Endothelial cell of umbilical vein (primary cell): ENCODE measurements around the gene JMJD8. TPM values are rescaled to one million over a fixed set of nuclear protein-coding genes. Genes with fewer than 3 reads are reported as not detected.
"Not testable (repeated sequence)": the region's sequence is repeated elsewhere in the genome, so short reads cannot be mapped to it uniquely, and the experiment has no call there.

Source experiments
- BruUV-seq: library from RNA; stranded (reverse); fragments of 400-500 nt; replicated peaks from 2 replicates; lab custom pipeline; 2021; lab: Mats Ljungman, UMichigan
- CTCF ChIA-PET: fragments of 300-600, 350-600 bp; sonication (Branson Sonifier 250); formaldehyde crosslinking; loops from one replicate; lab custom pipeline; 2021; ENCODE audit warnings: antibody characterized with exemption, inconsistent platforms; lab: Charles Lee
- POLR2A ChIA-PET: fragments of 300-600, 350-600 bp; sonication (Branson Sonifier 250); formaldehyde crosslinking; loops from one replicate; lab custom pipeline; 2021; ENCODE audit warnings: antibody characterized with exemption, inconsistent platforms; lab: Charles Lee
- DNase-seq: peaks from one replicate; pipeline ENCODE4 v3.0.0-alpha.2; 2011; ENCODE audit warnings: low read depth, low spot score
- FAIRE-seq: peaks from 2 replicates; lab custom pipeline; 2011; peaks lifted over from hg19 to GRCh38; lab: Jason Lieb, UNC
- H2AFZ ChIP-seq: 2 replicates; pipeline ENCODE4 v1.6.0; 2012; ENCODE audit warnings: low read depth, low read length, control low read depth, inconsistent platforms
- H3K27ac ChIP-seq: 2 replicates; pipeline ENCODE4 v1.5.1; 2011; ENCODE audit warnings: low read depth, mild to moderate bottlenecking, control low read depth, low read length, moderate library complexity; ENCODE audit not compliant: insufficient read depth
- H3K27me3 ChIP-seq, 2 experiments: 2 replicates each; pipeline versions ENCODE4 v1.6.0 to v1.6.1; 2011; ENCODE audit warnings: low read length in 2 of 2, mixed read lengths in 1 of 2; ENCODE audit not compliant: control insufficient read depth in 2 of 2, insufficient read depth in 2 of 2
- H3K36me3 ChIP-seq, 2 experiments: 2 replicates in 1 of 2; 3 replicates in 1 of 2; pipeline ENCODE4 v1.5.1; 2011; ENCODE audit warnings: low read length in 2 of 2, mild to moderate bottlenecking in 1 of 2, moderate library complexity in 1 of 2; ENCODE audit not compliant: control insufficient read depth in 2 of 2, insufficient read depth in 2 of 2; ENCODE audit errors: extremely low read depth in 1 of 2
- H3K4me1 ChIP-seq: 3 replicates; pipeline ENCODE4 v1.5.1; 2011; ENCODE audit warnings: mild to moderate bottlenecking, low read length; ENCODE audit not compliant: control insufficient read depth, insufficient read depth; ENCODE audit errors: extremely low read depth
- H3K4me2 ChIP-seq: 2 replicates; pipeline ENCODE4 v1.6.1; 2011; ENCODE audit warnings: low read length, control low read depth, mixed read lengths; ENCODE audit not compliant: insufficient read depth
- H3K4me3 ChIP-seq, 3 experiments: fragments of 200-600 bp in 1 of 3; sonication (generic), shearing (Covaris generic) in 1 of 3; replicated peaks in 1 of 3; 2 replicates each; pipeline ENCODE4 v1.5.1; 2011 to 2016; ENCODE audit warnings: control low read depth in 3 of 3, low read length in 3 of 3, mild to moderate bottlenecking in 2 of 3, inconsistent platforms in 1 of 3, low read depth in 1 of 3, moderate library complexity in 1 of 3; ENCODE audit not compliant: insufficient read depth in 1 of 3
- H3K79me2 ChIP-seq: 2 replicates; pipeline ENCODE4 v1.6.0; 2012; ENCODE audit warnings: low read length, inconsistent platforms; ENCODE audit not compliant: control insufficient read depth, insufficient read depth
- H3K9ac ChIP-seq: replicated peaks from 2 replicates; pipeline ENCODE3; 2011; ENCODE audit warnings: low read length, control low read depth; ENCODE audit not compliant: insufficient read depth; ENCODE audit errors: extremely low read depth
- H3K9me1 ChIP-seq: replicated peaks from 3 replicates; pipeline ENCODE4 v1.6.0; 2011; ENCODE audit warnings: mild to moderate bottlenecking, low read length; ENCODE audit not compliant: control insufficient read depth, insufficient read depth; ENCODE audit errors: extremely low read depth
- H3K9me3 ChIP-seq: replicated peaks from 2 replicates; pipeline ENCODE4 v1.5.1; 2012; ENCODE audit warnings: low read length, inconsistent platforms; ENCODE audit not compliant: control insufficient read depth, insufficient read depth
- H4K20me1 ChIP-seq: replicated peaks from 2 replicates; pipeline ENCODE3; 2011; ENCODE audit warnings: mild to moderate bottlenecking, low read length; ENCODE audit not compliant: control insufficient read depth, insufficient read depth; ENCODE audit errors: extremely low read depth
- CTCF ChIP-seq, 2 donors: IDR thresholded peaks; 1 replicate in 1 of 2; 2 replicates in 1 of 2; pipeline ENCODE4 v1.5.1; 2011; ENCODE audit warnings: low read length in 2 of 2, mild to moderate bottlenecking in 2 of 2, moderate library complexity in 2 of 2, control low read depth in 1 of 2, inconsistent platforms in 1 of 2, low read depth in 1 of 2; ENCODE audit not compliant: insufficient read depth in 1 of 2; ENCODE audit errors: extremely low read depth in 1 of 2
- EZH2 ChIP-seq: IDR thresholded peaks from 2 replicates; pipeline ENCODE4 v1.6.1; 2012; ENCODE audit warnings: borderline replicate concordance, low read depth, mild to moderate bottlenecking, moderate library complexity, low read length, inconsistent platforms; ENCODE audit not compliant: severe bottlenecking
- FOS ChIP-seq: IDR thresholded peaks from 2 replicates; pipeline ENCODE4 v1.6.1; 2011; ENCODE audit warnings: mild to moderate bottlenecking, low read length, moderate library complexity, borderline replicate concordance; ENCODE audit not compliant: insufficient read depth
- GATA2 ChIP-seq: IDR thresholded peaks from 2 replicates; pipeline ENCODE4 v1.7.0; 2011; ENCODE audit warnings: low read depth, mild to moderate bottlenecking, moderate library complexity, mixed read lengths, low read length; ENCODE audit not compliant: insufficient read length, insufficient read depth
- POLR2A ChIP-seq: IDR thresholded peaks from 2 replicates; pipeline ENCODE4 v1.6.1; 2012; ENCODE audit warnings: low read depth, mild to moderate bottlenecking, control low read depth, low read length
- dilution Hi-C: fragments of 300-500 bp; cut with MboI; formaldehyde crosslinking; loops from one replicate; pipeline ENCODE4 v1.15.0; 2019; ENCODE audit warnings: low sequenced_read_pairs; ENCODE audit not compliant: extremely low pct_ligation_motif_present
- intact Hi-C: fragments of 100-400 bp; cut with micrococcal nuclease; formaldehyde crosslinking; loops from one replicate; pipeline ENCODE4 v1.10.0; 2022
- polyA plus RNA-seq, 4 experiments: library from polyadenylated mRNA; depleted of rRNA in 3 of 4; stranded (reverse) in 3 of 4; unstranded in 1 of 4; fragments of >200 nt; gene quantifications; 2 replicates each; pipeline versions ENCODE4 v1.2.1 to v1.2.3, GENCODE V29; 2011 to 2012; ENCODE audit warnings: missing spikeins in 1 of 4
- total RNA-seq: library from RNA; stranded (reverse); gene quantifications from 2 replicates; pipeline ENCODE4 v1.2.3, GENCODE V29; 2021
- TF ChIP-seq, protein P1 (sequence below): IDR thresholded peaks from 2 replicates; pipeline ENCODE4 v1.6.1; 2011; ENCODE audit not compliant: insufficient read depth, insufficient read length

The JMJD8 gene
- total and polyA plus RNA-seq, 2 donors (not counting 3 experiments of a cell fraction or from before 2014, with no cell fraction given), result 55.1 to 102 TPM

DNA sequence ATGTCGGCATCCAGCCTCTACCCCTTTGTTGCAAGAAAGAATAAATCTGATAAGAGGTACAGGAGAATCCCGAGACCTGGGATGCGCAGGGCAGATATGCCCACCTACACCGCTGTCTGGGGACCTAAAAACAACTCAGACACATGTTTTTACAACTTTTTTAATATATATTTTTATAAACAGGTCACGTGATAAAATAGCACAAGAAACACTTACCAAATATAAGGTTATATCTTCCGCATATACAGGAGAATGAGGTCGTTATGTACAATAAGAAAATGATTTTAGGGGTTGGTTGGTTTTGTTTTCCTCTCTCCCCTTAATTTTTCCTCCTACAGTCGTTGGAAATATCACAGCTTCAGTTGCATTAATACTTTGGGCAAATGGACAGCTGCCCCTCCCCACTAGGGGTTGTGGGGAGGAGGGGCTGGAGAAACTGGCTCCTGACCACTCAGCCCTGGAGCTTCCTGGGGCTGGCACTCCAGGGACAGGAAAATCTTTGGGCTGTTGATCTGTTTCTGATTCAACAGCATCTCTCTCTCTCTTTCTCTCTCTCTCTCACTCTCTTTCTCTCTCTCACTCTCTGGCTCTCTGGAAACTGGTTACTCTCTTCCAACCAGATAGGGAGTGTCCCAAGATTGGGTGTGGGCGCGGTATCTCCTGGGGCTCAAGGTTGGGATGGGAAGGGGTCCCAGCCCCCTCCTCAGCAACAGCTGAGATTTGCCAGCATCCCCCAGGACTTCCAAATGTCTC, 8.4 kb upstream of the JMJD8 start:
- POLR2A ChIA-PET, result no interaction called here

GRCh38 chr16:691242-691641, 7.1 kb upstream of the JMJD8 start:
- peaks cover 32 to 34% of the 10 kb centered on the region in 2 experiments for H3K27me3 ChIP-seq
- CTCF ChIA-PET, result interaction anchor here (1.6 kb wide), 1 partner anchor 29 kb away, joined by 6 read pairs; the partner anchor contains the start of gene ANTKMT
- intact Hi-C loops, H3K9me1 ChIP-seq, H3K36me3 ChIP-seq, H3K79me2 ChIP-seq, H3K4me3 ChIP-seq, H4K20me1 ChIP-seq, H2AFZ ChIP-seq, H3K27ac ChIP-seq, H3K9ac ChIP-seq, dilution Hi-C loops, H3K4me1 ChIP-seq, BruUV-seq, POLR2A ChIA-PET, H3K9me3 ChIP-seq, DNase-seq, H3K4me2 ChIP-seq, FAIRE-seq: not testable (repeated sequence)

More for the DNA sequence above, 8.4 kb upstream of the JMJD8 start:
- intact Hi-C loops, result no loop called here
- no peak for FAIRE-seq
- Histone ChIP-seq H3K4me3 (no peak overlapping the region), H3K9ac (no peak overlapping the region), H3K79me2 (no peaks in the 10 kb centered on the region), H3K4me2 (no peak overlapping the region), H3K9me3 (no peaks in the 10 kb centered on the region), H3K9me1 (no peaks in the 10 kb centered on the region), H3K4me1 (peaks cover 6% of the 10 kb centered on the region), H3K27ac (no peak overlapping the region), H2AFZ (no peak overlapping the region), H4K20me1 (no peaks in the 10 kb centered on the region), H3K27me3 (peaks cover 32 to 34% of the 10 kb centered on the region in 2 experiments), H3K36me3 (peaks cover 0 to 3% of the 10 kb centered on the region in 2 experiments)
- no peak for DNase-seq
- TF ChIP-seq, protein P1, sequence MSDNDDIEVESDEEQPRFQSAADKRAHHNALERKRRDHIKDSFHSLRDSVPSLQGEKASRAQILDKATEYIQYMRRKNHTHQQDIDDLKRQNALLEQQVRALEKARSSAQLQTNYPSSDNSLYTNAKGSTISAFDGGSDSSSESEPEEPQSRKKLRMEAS, result no peak
- no peak for TF ChIP-seq POLR2A
- TF ChIP-seq GATA2, result no peak
- no peak for TF ChIP-seq EZH2
- TF ChIP-seq FOS, result no peak
- TF ChIP-seq CTCF (IDR thresholded peaks at IDR 0.05; ENCODE audit: extremely low read depth in 1 of 2, insufficient read depth in 1 of 2, low read depth in 1 of 2, low read length in 2 of 2), result no peak
- dilution Hi-C loops, result no loop called here
- no TSS peak for BruUV-seq
- CTCF ChIA-PET, result no interaction called here
